ENCODE data around the gene CAMTA1.

The CAMTA1 gene

DNA sequence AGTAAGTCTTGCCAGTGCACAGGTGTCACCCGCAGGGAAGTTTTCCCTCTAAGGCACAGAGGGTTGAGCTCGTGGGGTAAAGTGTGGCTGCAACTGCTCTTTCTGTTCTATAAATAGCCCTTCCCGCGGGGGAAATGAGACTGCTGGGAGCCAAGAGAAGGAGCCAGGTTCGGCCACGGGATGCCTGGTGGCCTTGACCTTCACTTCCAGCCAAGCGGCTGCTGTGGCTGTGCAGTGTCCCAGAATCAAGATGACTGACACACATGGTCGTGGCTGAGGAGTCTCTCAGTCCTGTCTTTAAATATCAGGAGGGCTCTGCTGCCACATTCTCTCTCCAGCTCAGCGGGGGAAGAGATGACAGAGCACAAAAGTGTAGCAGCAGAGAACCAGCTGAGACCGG, 831.7 kb downstream of the CAMTA1 start:
- DNase-seq (ENCODE audit: low read depth), result no peak

GRCh38 chr1:7617826-7618225, 832.6 kb downstream of the CAMTA1 start:
- no peak overlapping the region for H3K4me3 ChIP-seq (ENCODE audit: low read depth, low read length)
- TF ChIP-seq, protein P1, sequence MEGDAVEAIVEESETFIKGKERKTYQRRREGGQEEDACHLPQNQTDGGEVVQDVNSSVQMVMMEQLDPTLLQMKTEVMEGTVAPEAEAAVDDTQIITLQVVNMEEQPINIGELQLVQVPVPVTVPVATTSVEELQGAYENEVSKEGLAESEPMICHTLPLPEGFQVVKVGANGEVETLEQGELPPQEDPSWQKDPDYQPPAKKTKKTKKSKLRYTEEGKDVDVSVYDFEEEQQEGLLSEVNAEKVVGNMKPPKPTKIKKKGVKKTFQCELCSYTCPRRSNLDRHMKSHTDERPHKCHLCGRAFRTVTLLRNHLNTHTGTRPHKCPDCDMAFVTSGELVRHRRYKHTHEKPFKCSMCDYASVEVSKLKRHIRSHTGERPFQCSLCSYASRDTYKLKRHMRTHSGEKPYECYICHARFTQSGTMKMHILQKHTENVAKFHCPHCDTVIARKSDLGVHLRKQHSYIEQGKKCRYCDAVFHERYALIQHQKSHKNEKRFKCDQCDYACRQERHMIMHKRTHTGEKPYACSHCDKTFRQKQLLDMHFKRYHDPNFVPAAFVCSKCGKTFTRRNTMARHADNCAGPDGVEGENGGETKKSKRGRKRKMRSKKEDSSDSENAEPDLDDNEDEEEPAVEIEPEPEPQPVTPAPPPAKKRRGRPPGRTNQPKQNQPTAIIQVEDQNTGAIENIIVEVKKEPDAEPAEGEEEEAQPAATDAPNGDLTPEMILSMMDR (IDR thresholded peaks at IDR 0.05; ENCODE audit: insufficient read depth, low read depth, low read length, missing control alignments), result no peak
- no peak for DNase-seq (ENCODE audit: low read depth)

More for the DNA sequence above, 831.7 kb downstream of the CAMTA1 start:
- no peak overlapping the region for H3K4me3 ChIP-seq (ENCODE audit: low read depth, low read length)
- TF ChIP-seq, protein P1 (IDR thresholded peaks at IDR 0.05; ENCODE audit: insufficient read depth, low read depth, low read length, missing control alignments), result no peak

DNA sequence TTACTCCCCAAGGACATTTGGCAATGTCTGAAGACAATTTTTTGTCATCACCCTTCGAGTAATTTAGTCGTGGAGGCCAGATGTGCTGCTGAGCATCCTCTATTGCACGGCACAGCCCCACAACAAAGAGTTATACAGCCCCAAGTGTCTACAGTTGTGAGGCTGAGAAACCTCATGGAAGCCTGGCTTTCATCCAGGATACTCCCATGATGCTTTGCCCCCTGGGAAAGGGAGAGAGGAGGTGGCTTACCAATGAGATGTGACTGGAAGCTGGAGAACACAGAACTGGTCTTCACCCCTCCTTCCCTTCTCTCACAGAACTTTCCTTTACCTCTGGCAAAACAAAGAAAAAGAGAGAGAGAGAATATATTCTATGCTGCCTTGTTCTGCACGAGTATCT, 834.9 kb downstream of the CAMTA1 start:
- no peak for DNase-seq (ENCODE audit: low read depth)
- TF ChIP-seq, protein P1 (IDR thresholded peaks at IDR 0.05; ENCODE audit: insufficient read depth, low read depth, low read length, missing control alignments), result no peak

GRCh38 chr1:7621334-7622219, 836.3 kb downstream of the CAMTA1 start:
- no peak for DNase-seq (ENCODE audit: low read depth)
- no peak overlapping the region for H3K4me3 ChIP-seq (ENCODE audit: low read depth, low read length)
- TF ChIP-seq, protein P1 (IDR thresholded peaks at IDR 0.05; ENCODE audit: insufficient read depth, low read depth, low read length, missing control alignments), result no peak

More for the DNA sequence above, 834.9 kb downstream of the CAMTA1 start:
- no peak overlapping the region for H3K4me3 ChIP-seq (ENCODE audit: low read depth, low read length)

GRCh38 chr1:7623842-7624241, 838.6 kb downstream of the CAMTA1 start:
- no peak overlapping the region for H3K4me3 ChIP-seq (ENCODE audit: low read depth, low read length)
- DNase-seq (ENCODE audit: low read depth), result no peak
- TF ChIP-seq, protein P1 (IDR thresholded peaks at IDR 0.05; ENCODE audit: insufficient read depth, low read depth, low read length, missing control alignments), result no peak

DNA sequence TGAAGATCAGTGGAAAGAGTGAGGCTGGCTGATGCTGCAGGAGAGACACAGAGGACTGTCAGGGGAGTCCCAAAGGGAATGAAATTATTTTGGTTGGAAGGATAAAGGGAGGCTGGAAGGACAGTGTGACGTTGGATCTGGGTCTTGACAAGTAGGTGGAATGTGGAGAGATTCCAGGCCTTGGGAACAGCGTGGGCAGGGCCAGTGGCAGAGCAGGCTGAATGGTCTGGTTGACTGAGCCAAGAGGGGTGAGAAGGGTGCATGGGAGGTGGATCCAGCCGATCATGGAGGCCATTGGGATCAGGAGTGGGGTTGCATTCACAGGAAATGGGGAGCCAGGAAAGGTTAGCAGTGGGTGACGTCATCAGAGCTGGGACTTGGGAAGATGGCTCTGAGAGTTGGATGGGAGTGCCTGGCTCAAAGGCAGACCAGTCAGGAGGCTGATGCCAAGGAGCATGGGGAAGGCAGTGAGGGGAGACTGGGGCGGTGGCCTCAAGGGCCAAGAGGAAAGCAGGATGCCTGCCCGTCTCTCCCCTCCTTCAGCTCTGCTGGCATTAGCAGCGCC, 839.6 kb downstream of the CAMTA1 start:
- H3K4me3 ChIP-seq (ENCODE audit: low read depth, low read length), result no peak overlapping the region
- no peak for DNase-seq (ENCODE audit: low read depth)
- TF ChIP-seq, protein P1 (IDR thresholded peaks at IDR 0.05; ENCODE audit: insufficient read depth, low read depth, low read length, missing control alignments), result no peak

All from GM12865 (cell line).